ENCODE results near the gene CPSF4L.

CPSF4L gene

GRCh38 chr17:73199751-73200317 is 61.8 kb downstream of the CPSF4L start:
- no peak for DNase-seq

- DNase-seq = no peak
Observed at GRCh38 chr17:73198930-73199260, 62.8 kb downstream of the CPSF4L start.

Measured in activated naive CD4-positive, alpha-beta T cell treated with anti-CD3 and anti-CD28 coated beads, Interleukin-2, amount 50 U/mL, for 16 hours (primary cell).